Measurements from ENCODE around the gene RORC.

GRCh38 chr1:151831605-151832004, at the start of gene RORC:
- TF ChIP-seq, protein P1, sequence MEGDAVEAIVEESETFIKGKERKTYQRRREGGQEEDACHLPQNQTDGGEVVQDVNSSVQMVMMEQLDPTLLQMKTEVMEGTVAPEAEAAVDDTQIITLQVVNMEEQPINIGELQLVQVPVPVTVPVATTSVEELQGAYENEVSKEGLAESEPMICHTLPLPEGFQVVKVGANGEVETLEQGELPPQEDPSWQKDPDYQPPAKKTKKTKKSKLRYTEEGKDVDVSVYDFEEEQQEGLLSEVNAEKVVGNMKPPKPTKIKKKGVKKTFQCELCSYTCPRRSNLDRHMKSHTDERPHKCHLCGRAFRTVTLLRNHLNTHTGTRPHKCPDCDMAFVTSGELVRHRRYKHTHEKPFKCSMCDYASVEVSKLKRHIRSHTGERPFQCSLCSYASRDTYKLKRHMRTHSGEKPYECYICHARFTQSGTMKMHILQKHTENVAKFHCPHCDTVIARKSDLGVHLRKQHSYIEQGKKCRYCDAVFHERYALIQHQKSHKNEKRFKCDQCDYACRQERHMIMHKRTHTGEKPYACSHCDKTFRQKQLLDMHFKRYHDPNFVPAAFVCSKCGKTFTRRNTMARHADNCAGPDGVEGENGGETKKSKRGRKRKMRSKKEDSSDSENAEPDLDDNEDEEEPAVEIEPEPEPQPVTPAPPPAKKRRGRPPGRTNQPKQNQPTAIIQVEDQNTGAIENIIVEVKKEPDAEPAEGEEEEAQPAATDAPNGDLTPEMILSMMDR (IDR thresholded peaks at IDR 0.05) = no peak
- TF ChIP-seq POLR2A (IDR thresholded peaks at IDR 0.05) (no peak), POLR2AphosphoS5 (IDR thresholded peaks at IDR 0.05) (no peak), EP300 (IDR thresholded peaks at IDR 0.05) (no peak)
